Activated T-cell treated with anti-CD3 and anti-CD28 coated beads for 4 hours (primary cell): Measurements from ENCODE around the gene MYOC.
"Not testable (repeated sequence)": the region's sequence is repeated elsewhere in the genome, so short reads cannot be mapped to it uniquely, and the experiment has no call there.

Source experiments
- DNase-seq: peaks from one replicate; pipeline ENCODE4 v3.0.0-alpha.2; 2020

Gene MYOC

DNA sequence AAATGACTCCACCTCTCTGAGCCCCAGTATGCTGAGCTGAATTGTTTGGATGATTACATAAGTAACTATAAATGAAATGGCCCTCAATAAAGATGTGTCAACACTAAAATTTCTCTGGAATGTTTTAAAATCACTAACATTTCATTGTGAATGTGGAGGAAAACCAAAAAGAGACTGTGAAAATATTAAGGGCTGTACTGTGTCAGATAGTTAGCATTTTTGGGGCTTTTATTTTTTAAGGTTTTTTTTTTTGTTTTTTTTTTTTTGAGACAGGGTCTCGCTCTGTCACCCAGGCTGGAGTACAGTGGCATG is 6.3 kb downstream of the MYOC start:
- no peak for DNase-seq

DNA sequence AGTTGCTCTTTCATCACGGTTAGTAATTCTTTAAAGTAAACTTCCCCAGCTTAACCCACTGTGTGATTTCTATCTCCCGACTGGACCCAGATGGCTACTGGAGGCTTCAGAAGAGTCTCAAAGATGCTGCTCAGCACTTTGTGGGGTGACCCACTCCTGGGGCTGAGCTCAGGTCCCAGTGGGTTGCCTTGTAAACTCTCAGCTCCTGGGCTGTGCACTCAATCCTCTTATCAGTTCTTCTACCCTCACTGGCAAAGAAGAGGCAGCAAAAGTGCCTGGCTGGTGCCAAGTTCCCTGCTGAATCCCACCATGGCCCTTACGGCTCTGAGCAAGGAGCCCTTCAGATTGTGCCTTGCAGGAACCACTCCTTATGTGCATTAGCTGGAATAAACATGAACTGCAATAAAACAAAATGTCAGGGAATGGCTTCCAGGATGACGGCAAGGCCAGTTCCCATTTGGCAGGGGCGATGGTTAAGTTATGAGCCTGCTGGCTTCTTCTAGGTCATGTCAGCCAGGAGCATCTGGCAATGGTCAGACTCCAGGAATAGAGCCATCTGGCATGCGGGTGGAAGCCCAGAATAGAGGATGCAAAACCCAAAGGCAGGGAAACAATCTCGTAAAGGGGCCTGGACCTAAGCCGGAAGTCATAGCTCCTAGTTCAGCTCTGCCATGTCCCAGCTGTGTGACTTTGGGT is 6.8 kb downstream of the MYOC start:
- DNase-seq: no peak

DNA sequence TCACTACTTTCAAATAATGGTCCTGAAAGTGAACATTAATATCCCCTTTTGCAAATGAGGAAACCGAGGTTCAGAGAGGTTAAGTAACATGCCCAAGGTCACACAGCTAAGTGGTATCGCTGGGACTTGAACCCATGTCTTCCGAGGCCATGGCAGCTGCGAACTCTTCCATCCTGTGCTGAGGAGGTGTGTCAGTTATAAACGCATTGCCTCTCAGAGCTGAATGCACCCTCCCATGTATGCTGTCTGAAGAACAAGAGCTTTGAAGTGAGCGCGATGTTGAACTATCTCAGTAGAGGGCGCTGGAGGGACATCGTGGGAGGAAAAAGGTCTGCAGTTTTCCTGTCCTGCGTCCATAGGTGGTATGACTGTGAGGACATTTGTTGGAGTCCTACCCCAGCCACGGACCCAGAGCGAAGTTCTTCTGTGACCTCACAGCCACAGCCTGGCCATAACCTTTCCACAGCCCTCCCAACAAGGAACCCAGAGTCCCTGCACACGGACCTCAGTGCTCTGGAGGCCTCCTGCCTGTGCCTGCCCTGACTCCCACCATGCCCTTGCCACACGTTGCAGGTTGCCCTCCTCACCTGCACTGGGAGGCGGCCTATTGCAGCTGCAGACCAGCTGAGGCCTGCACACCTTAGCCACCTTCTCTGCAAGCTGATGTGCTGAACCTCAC is 7.5 kb downstream of the MYOC start:
- peak; percentile 53 for DNase-seq

DNA sequence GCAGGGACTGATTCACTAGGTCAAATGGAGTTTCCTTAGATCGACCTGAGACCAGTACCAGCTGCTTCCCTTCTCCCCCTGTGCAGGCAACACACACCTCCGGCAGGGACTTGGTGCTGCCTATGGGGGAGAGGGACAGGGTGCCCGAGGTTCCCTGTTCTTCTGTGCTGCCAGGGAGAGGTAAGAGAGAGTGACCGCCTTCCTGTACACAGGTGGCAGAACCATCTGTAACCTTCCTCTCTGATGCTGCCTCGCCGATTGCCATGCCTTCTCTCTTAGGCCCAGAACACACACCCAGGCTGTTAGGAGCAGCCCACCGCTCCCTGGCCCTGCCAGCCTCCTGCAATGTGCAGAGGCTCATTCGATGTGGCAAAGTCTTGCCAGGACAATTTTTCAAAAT is 9.3 kb downstream of the MYOC start:
- no peak for DNase-seq

DNA sequence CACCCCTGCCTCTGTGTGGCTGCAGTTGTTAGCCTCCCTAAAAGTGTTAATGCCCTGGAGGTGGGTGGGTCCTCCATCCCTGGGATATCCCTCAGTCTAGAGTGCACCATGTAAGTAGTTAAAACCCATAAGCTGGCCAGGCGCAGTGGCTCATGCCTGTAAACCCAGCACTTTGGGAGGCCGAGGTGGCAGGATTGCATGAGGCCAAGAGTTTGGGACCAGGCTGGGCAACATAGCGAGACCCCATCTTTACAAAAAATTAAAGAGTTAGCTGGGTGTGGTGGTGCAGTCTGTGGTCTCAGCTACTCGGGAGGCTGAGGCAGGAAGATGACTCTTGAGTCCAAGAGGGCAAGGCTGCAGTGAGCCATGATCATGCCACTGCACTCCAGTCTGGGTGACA is 10.3 kb downstream of the MYOC start:
- no peak for DNase-seq

DNA sequence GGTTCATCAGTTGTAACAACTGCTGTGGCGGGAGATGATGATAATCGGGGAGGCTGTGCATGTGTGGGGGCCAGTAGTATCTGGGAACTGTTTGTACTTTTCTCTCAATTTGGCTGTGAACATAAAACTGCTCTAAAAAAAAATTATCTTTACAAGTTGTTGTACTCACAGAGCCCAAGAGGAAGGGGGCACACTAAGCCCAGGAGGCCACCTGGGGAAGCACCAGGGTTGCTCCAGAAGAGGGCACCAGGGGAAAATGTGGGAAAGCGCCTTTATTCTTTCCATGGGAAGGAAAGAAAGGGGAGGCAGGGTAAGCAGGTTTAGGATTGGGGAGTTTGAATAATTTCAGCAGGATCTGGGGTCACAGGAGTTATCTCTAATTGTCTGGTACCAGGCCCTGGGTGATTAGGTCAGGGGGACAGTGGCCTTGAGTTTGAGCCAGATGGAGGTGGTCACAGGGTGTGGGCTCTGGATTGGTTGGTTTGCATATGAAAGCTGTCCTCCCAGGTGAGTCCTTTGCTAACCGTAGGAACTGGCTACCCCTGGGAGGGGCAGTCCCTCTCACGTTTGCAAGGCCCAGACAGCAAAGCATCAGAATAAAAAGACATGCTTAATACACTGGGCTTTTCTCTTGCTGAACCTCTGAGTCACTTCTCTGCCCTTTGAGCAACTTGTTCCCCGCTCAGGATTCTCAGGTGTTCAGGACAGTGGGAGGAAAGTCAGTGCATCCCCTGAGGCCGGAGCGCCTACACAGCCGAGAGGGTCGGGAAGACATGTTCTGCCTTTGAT is 11.2 kb downstream of the MYOC start:
- no peak for DNase-seq

DNA sequence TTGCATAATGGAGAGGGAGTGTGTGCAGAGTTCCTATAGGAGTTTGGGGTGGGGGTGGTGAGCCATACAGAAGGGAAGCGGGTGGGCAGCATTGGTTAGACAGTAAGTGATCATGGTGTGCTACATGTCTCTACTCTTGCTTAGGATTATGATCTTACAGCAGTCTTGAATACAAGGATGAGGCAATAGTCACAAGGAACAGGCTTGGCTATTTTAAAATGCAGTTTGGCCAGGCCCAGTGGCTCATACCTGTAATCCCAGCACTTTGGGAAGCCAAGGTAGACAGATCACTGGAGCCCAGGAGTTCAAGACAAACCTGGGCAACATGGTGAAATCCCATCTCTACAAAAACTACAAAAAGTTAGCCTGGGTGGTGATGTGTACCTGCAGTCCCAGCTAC is 12.3 kb downstream of the MYOC start:
- no peak for DNase-seq

DNA sequence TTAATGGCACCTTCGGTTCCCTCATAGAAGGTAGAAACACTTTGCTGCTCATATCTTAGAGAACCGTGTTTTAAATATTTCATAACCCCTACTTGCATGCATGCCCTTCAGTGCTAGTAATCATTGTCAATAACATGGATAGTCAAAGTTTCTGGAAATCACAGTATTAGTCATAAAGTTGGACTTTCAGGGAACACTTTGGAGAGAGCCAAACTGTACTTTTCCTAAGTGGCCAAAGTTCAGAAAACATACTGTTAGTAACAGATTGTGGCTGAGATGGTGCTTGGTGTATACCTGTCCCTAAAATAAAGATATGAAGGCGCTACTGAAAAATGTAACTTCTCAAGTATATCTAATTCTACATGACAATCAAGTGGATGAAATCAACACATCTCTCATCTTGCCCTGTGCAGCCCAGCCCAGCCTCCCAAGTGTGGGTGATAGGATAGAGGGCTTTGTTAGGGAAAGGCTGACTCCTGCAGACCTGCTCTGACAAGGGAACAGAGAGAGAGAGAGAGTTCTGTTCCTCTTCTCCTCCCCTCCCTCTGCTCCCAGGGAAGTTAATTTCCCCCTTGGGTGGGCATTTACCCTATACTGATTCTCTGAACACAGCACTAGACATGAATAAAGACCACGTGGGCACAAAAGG is 14.4 kb downstream of the MYOC start:
- DNase-seq: no peak

DNA sequence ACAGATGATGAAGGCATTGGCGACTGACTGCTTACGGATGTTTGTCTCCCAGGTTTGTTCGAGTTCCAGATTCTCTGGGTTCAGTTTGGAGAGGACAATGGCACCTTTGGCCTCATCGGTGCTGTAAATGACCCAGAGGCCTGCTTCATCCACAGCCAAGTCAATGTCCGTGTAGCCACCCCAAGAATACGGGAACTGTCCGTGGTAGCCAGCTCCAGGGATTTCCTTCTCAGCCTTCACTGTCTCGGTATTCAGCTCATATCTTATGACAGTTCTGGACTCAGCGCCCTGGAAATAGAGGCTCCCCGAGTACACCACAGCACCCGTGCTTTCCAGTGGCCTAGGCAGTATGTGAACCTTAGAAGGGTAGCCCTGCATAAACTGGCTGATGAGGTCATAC is 16.3 kb downstream of the MYOC start:
- no peak for DNase-seq

DNA sequence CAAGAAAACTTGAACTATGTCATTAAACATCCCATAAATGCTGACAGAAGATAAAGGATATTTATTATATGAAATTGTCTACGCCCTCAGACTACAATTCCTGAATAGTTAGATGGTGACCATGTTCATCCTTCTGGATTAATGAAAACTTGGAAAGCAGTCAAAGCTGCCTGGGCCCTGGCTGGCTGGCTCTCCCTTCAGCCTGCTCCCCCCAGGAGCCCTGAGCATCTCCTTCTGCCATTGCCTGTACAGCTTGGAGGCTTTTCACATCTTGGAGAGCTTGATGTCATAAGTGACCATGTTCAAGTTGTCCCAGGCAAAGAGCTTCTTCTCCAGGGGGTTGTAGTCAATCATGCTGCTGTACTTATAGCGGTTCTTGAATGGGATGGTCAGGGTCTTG is 16.8 kb downstream of the MYOC start:
- DNase-seq: no peak

DNA sequence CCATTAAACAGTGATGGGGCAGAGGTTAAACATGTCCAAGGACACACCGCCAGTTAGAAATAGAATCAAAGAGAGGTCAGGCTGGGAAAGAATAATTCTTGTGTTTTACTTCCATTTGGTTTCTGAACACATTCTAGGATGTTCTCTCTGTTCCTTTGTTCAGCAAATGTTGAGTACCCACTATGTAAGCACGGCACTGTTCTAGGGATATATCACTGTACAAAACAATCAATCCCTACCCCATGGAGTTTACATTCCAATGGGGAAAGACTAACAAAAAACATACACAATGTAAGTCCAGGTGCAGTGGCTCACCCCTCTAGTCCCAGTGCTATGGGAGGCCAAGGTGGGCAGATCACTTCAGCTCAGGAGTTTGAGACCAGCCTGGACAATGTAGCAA is 24.3 kb downstream of the MYOC start:
- no peak for DNase-seq

DNA sequence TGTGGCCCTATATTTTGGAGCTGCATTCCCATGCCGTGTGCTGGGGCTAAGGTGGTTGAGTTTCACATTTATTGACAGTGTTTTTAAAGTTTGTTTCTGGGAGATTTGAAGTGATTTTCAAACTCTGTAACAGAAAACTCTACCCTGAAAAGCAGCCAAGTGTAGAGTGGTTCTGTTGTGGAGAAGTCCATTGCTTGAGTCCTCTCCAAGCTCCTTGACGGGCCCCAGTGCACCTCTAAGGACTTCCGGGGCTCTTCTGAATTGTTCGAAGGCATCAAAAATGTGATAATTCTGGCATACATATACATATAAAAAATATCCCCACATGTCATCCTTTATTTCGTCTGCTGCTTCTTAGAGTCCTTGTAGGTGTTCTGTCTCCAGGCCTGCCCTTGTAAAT is 25.5 kb downstream of the MYOC start:
- no peak for DNase-seq

DNA sequence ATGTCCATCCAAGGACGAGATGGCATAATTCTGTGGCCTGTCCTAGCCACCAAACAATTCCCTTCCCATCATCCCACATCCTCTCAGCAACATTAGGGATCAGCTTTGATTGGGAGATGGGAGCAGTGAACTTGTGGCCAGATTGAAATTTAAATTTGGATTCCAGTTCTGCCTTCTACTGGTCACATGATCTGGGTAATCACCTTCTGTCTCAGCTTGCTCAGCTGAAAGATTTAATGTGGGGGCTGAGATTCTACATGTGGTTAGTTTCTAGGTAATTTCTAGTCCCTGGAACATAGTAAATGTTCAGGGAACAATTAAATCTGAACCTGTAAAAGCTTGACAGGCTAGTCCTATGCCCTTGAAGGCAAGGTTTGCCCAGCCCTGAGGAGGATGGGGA is 27.3 kb downstream of the MYOC start:
- DNase-seq: no peak

DNA sequence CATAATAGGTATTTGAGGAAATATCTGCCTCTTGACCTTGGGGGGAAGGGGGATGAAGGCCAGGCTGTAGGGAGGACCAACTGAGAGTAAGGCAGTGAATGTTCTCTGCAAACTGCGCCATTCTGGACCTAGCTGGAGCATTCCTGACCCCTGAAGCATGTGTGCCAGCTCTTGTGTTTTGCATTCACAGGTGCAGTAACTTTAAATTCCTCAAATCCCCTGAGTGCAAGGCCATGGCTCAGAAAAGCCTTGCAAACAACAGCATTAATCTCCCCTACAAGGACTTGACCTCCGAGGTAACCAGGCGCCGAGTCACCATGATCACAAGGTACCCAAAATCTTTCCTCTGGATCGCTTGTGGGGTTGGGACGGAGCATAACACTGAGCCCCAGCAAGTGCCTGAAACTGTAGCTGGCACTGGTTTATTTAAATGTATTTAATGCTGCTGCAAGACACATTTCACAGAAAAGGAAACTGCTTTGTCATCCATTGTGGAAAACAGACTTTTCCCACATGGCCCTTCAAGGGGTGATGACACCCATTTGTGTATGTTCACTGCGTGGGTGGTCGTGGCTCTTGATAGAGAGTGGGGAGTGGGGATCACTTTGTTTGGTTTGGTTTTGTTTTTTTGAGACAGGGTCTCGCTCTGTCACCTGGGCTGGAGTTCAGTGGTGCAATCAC is 28.7 kb downstream of the MYOC start:
- no peak for DNase-seq

DNA sequence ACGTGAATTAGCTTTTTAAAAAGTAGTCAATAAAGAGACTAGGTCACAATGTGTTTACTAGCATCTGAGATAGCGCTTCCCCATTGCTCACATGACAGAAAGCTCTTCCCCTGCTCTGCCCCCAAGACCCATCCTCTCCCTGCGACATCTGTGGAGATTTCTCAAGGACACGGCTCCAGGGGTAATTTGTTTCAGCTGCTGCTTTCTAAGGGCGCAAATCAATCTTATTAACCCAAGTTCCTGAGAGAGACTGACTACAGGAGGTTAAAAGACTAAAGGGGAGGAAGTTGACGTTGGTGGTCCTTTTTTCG is 30.4 kb downstream of the MYOC start, which contains the start of gene MYOCOS:
MYOCOS (plus strand) TSS at position 92 of the 311 bp plus-strand sequence. CDS start 1,641 bp downstream, outside the sequence.
- DNase-seq: no peak

DNA sequence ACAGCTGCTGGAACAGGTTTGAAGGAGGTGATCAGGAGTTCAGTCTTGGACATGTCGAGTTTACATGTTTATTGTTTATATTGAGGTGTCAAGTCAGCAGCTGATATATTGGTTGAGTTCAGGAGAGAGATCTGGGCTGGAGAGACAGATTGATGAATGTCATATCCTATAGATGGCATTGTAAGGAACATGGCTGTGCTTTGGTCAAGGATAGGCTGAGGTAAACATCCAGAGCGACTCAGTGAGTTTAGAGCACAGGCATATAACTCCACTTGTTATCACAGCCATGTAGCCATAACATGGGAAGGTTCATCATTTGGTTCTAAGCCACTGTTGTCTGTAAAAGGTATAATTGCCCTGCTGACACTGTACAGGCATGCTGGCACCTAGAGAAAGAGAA is 35.9 kb downstream of the MYOC start:
- no peak for DNase-seq

DNA sequence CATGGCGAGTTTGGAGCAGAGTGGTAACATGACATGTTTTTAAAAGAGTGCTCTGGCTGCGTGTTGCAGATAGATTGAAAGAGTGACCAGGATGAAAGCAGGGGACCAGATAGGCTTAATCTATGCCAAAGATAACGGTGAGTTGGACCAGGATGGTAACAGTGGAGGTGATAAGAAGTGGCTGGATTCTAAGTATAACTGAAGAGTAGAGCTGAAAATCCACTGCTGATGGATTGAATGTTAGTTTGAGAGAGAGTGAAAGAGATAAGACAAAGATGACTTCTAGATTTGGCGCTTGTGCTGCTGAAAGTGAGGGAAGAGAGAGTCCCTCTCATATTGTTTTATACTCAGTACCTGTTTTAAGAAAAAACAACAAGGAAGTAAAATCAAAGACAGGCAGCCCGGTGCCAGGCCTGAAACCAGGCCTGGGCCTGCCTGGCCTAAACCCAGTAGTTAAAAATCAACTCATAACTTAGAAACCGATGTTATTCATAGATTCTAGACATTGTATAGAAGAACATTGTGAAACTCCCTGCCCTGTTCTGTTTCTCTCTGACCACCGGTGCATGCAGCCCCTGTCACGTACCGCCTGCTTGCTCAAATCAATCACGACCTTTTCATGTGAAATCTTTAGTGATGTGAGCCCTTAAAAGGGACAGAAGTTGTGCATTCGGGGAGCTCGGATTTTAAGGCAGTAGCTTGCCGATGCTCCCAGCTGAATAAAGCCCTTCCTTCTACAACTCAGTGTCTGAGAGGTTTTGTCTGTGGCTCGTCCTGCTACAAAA is 37.2 kb downstream of the MYOC start:
- DNase-seq: not testable (repeated sequence)

DNA sequence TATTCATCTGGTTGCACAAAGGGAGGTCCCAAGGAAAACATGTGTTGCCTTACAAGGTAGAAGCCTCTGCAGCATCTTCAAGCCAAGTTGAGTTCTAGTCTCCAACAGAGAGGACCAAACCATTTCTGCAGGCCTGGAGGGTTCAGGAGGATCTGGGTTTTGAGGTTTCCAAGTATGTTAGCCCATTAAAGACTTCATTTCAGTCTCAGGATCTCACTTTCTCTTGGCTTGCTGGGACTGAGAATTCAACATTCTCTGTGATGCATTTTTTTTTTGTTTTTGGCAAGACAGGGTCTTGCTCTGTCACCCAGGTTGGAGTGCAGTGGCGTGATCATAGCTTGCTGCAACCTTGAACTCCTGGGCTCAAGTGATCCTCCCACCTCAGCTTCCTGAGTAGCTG is 39.2 kb downstream of the MYOC start:
- no peak for DNase-seq

DNA sequence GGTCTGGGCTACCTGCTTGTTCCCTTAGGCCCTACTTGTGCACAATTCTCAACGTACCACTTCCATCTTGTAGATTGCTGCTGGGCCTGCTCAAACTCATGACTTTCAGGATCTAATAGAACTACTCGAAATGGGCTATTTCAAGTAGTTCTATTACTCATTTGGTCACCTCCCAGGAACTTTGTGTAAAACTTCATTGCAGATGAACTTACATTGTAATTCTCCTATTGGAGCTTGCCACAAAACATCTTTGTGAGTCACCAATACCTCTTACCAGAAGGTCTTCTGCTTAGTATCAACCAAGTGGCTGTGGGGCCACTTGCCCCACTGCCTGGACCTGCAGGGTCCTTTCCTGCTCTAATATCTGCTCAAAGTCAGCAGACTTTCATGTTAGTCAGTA is 41.2 kb downstream of the MYOC start:
- DNase-seq: no peak

DNA sequence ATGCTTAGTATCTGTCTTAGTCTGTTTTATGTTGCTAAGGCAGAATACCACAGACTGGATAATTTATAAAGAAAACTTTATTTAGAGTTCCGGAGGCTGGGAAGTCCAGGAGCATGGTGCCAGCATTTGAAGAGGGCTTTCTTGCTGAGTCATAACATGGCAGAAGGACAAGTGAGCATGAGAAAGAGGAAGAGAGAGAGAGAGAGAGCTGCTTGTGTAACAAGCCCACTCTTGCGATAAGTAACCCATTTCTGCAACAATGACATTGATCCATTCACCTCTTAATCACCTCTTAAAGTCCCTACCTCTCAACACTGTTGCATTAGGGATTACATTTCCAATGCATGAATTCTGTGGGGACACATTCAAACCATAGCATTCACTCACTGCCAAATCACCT is 42.1 kb downstream of the MYOC start:
- no peak for DNase-seq

DNA sequence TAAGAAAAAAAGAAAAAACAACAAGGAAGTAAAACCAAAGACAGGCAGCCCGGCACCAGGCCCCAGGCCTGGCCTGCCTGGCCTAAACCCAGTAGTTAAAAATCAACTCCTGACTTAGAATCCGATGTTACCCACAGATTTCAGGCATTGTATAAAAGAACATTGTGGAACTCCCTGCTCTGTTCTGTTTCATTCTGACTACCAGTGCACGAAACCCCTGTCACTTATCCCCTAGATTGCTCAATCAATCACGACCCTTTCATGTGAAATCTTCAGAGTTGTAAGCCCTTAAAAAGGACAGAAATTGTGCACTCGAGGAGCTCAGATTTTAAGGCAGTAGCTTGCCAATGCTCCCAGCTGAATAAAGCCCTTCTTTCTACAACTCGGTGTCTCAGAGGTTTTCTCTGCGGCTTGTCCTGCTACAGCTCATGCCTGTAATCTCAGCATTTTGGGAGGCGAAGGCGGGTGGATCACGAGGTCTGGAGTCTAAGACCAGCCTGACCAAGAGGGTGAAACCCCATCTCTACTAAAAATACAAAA is 46.0 kb downstream of the MYOC start:
- DNase-seq: no peak

DNA sequence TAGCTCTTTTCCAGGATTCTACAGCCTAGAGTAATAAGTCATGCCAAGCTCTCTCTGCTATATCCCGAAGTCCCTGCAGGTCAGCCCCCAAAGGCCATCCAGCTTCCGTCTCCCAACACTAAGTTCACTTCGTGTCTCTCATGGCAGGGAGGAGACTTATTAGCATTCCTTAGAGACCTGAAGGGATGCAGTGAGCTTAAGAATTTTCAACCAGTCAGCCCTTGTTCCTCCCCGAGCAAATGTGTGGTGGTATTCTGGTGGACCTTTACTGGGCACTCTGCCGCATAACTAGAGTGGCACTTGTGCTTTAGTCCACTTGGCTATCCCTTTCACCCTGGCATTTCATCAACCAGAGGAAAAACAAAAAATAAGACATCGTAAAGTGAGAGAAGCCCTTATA is 49.4 kb downstream of the MYOC start:
- DNase-seq: not testable (repeated sequence)
